GM18870 (cell line): Measurements from ENCODE around the gene ERO1B.

ENCODE experiments used
- ATAC-seq: cut with Tn5 transposase; IDR thresholded peaks from one replicate; pipeline ENCODE4 v1.9.1; 2021; ENCODE audit warnings: moderate library complexity; ENCODE audit not compliant: unreplicated experiment

Gene ERO1B

GRCh38 chr1:236301080-236301957, 19.6 kb upstream of the ERO1B start:
- ATAC-seq, result no peak

GRCh38 chr1:236297161-236297560, 15.4 kb upstream of the ERO1B start:
- no peak for ATAC-seq

GRCh38 chr1:236292425-236292824, 10.7 kb upstream of the ERO1B start:
- ATAC-seq, result no peak

GRCh38 chr1:236289492-236290131, 7.9 kb upstream of the ERO1B start:
- ATAC-seq, result no peak

GRCh38 chr1:236288620-236288976, 6.8 kb upstream of the ERO1B start:
- no peak for ATAC-seq

- no peak for ATAC-seq
Observed at GRCh38 chr1:236287757-236288619, 6.2 kb upstream of the ERO1B start.

- no peak for ATAC-seq
Observed at GRCh38 chr1:236287356-236287755, 5.6 kb upstream of the ERO1B start.

- peak; percentile 66 for ATAC-seq
Observed at GRCh38 chr1:236284291-236284721, 2.5 kb upstream of the ERO1B start.

GRCh38 chr1:236282719-236283118, 961 bp upstream of the ERO1B start:
- ATAC-seq, result no peak

GRCh38 chr1:236282425-236282716, 613 bp upstream of the ERO1B start:
- ATAC-seq, result no peak

GRCh38 chr1:236281198-236281653, 532 bp downstream of the ERO1B start:
- no peak for ATAC-seq

- no peak for ATAC-seq
Observed at GRCh38 chr1:236280438-236281197, 1.1 kb downstream of the ERO1B start.

- no peak for ATAC-seq
Observed at GRCh38 chr1:236275586-236275985, 6.2 kb downstream of the ERO1B start.

GRCh38 chr1:236275061-236275460, 6.7 kb downstream of the ERO1B start:
- no peak for ATAC-seq

GRCh38 chr1:236273358-236273757, 8.4 kb downstream of the ERO1B start:
- no peak for ATAC-seq

GRCh38 chr1:236269439-236269838, 12.3 kb downstream of the ERO1B start:
- no peak for ATAC-seq

- ATAC-seq, result no peak
Observed at GRCh38 chr1:236261898-236262297, 19.9 kb downstream of the ERO1B start.

GRCh38 chr1:236261033-236261432, 20.7 kb downstream of the ERO1B start:
- no peak for ATAC-seq

GRCh38 chr1:236259043-236259442, 22.7 kb downstream of the ERO1B start:
- ATAC-seq, result no peak

GRCh38 chr1:236258114-236258622, 23.6 kb downstream of the ERO1B start:
- ATAC-seq, result no peak

- no peak for ATAC-seq
Observed at GRCh38 chr1:236257216-236257615, 24.5 kb downstream of the ERO1B start.
